ENCODE data around the gene DBH.

The DBH gene

DNA sequence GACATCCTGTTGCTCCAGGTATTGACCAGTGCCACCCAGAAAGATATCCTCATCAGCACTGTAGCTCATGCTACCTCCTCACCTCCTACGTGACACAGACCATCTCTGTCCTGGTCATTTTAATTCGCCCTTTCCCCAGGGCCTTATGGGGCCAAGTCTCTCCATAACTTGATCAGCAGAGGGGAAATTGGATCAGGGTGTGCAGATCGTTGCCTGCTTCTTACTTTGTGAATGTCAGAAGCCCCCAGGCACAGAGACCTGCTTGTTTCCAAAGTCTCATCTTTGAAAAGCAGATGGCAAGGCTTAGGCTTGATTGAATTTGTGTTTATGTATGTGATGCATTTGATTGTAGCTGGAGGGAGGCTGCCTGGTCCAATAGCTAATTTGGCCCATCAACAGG, 8.8 kb upstream of the DBH start:
- H3K36me3 ChIP-seq (ENCODE audit: control insufficient read depth, insufficient read depth, low read length) = no peaks in the 10 kb centered on the region
- no peak overlapping the region for H3K9ac ChIP-seq (ENCODE audit: low read length)
- no peak overlapping the region for H3K27ac ChIP-seq (ENCODE audit: low read depth, low read length)
- peaks cover 22% of the 10 kb centered on the region for H3K9me3 ChIP-seq (ENCODE audit: control insufficient read depth, insufficient read depth, low read depth, low read length)
- H3K27me3 ChIP-seq (ENCODE audit: control insufficient read depth, insufficient read depth, low read length) = peaks cover 4% of the 10 kb centered on the region; the same call in 1 of the 2 replicates
- no peaks in the 10 kb centered on the region for H3K4me1 ChIP-seq (ENCODE audit: control insufficient read depth, insufficient read depth, low read length)
- no peak overlapping the region for H3K4me3 ChIP-seq (ENCODE audit: low read depth, low read length)

- peaks cover 22% of the 10 kb centered on the region for H3K9me3 ChIP-seq (ENCODE audit: control insufficient read depth, insufficient read depth, low read depth, low read length)
- no peak overlapping the region for H3K9ac ChIP-seq (ENCODE audit: low read length)
- H3K4me3 ChIP-seq (ENCODE audit: low read depth, low read length) = no peak overlapping the region
- H3K36me3 ChIP-seq (ENCODE audit: control insufficient read depth, insufficient read depth, low read length) = no peaks in the 10 kb centered on the region
- H3K4me1 ChIP-seq (ENCODE audit: control insufficient read depth, insufficient read depth, low read length) = peaks cover 9% of the 10 kb centered on the region
- no peaks in the 10 kb centered on the region for H3K27me3 ChIP-seq (ENCODE audit: control insufficient read depth, insufficient read depth, low read length)
- H3K27ac ChIP-seq (ENCODE audit: low read depth, low read length) = no peak overlapping the region
These were observed 7.4 kb upstream of the DBH start for GRCh38 chr9:133628766-133629165.

- H3K4me1 ChIP-seq (ENCODE audit: control insufficient read depth, insufficient read depth, low read length) = peaks cover 15% of the 10 kb centered on the region
- no peak overlapping the region for H3K27ac ChIP-seq (ENCODE audit: low read depth, low read length)
- no peaks in the 10 kb centered on the region for H3K27me3 ChIP-seq (ENCODE audit: control insufficient read depth, insufficient read depth, low read length)
- no peak overlapping the region for H3K4me3 ChIP-seq (ENCODE audit: low read depth, low read length)
- peaks cover 19% of the 10 kb centered on the region for H3K9me3 ChIP-seq (ENCODE audit: control insufficient read depth, insufficient read depth, low read depth, low read length)
- no peak overlapping the region for H3K9ac ChIP-seq (ENCODE audit: low read length)
- no peaks in the 10 kb centered on the region for H3K36me3 ChIP-seq (ENCODE audit: control insufficient read depth, insufficient read depth, low read length)
These were observed 6.7 kb upstream of the DBH start for GRCh38 chr9:133629221-133630110.

DNA sequence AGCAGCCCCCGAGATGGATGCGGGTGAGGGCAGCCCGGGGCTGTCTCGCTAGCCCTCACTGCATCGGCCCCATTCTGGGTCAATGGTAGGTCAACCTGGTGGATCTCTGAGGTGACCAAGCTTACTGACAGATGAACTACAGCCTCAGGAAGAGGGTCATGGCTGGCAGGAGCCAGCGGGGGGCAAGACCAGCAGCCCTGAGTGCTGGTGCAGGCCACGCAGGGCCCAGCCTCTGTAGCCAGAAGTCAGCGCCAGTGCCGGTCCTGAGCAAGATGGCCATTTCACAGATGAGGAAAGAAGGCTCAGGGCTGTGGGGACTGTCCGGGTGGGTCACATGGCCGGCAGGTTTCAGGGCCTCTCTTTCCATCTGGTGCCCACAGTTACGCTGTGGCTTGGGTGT, 5.1 kb upstream of the DBH start:
- peaks cover 11% of the 10 kb centered on the region for H3K9me3 ChIP-seq (ENCODE audit: control insufficient read depth, insufficient read depth, low read depth, low read length)
- H3K27ac ChIP-seq (ENCODE audit: low read depth, low read length) = no peak overlapping the region
- H3K4me1 ChIP-seq (ENCODE audit: control insufficient read depth, insufficient read depth, low read length) = peaks cover 15% of the 10 kb centered on the region
- no peak overlapping the region for H3K9ac ChIP-seq (ENCODE audit: low read length)
- no peaks in the 10 kb centered on the region for H3K36me3 ChIP-seq (ENCODE audit: control insufficient read depth, insufficient read depth, low read length)
- no peak overlapping the region for H3K4me3 ChIP-seq (ENCODE audit: low read depth, low read length)
- no peaks in the 10 kb centered on the region for H3K27me3 ChIP-seq (ENCODE audit: control insufficient read depth, insufficient read depth, low read length)

DNA sequence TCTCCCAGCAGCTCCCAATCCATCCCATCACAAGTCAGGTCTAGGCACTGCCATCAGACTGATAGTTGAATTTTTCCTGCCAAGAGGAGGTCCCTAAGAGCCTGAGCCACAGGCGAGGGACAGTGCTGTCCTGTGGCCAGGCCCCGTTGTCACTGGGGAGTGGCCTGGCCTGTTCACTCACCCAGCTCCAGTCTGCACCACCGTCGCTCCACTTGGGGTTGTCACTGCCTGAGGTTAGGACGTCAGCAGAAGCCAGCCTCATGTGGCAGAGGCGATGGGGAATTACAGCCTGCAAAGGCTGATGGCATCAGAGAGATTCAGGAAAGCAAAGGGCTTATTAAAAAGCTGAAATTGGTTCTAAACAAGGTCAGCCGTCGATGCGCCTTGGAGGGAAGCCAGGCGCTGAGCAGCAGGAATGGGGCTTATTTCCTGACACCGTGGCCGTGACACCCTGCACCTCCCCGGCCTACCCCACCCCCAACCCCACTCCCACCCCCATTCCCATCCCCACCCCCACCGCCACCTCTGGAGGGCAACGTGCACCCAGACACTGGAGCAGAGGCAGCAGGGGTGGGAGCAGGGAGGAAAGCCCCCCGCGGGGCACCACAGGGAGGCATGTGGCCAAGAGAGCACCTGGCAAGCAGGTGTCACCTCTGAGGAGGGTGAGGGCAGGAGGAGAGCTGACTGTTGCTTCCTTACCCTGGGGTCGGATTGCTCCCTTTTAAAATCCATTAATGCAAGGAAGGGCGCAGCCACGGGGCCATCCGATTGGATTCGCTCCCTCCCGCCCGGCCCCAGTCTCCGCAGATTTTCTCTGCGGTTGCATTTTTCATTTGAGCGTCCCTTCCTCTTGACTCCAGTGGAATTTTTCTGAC, 3.1 kb upstream of the DBH start:
- H3K4me1 ChIP-seq (ENCODE audit: control insufficient read depth, insufficient read depth, low read length) = peaks cover 25% of the 10 kb centered on the region
- no peaks in the 10 kb centered on the region for H3K9me3 ChIP-seq (ENCODE audit: control insufficient read depth, insufficient read depth, low read depth, low read length)
- H3K4me3 ChIP-seq (ENCODE audit: low read depth, low read length) = no peak overlapping the region
- H3K27ac ChIP-seq (ENCODE audit: low read depth, low read length) = no peak overlapping the region
- no peaks in the 10 kb centered on the region for H3K27me3 ChIP-seq (ENCODE audit: control insufficient read depth, insufficient read depth, low read length)
- H3K9ac ChIP-seq (ENCODE audit: low read length) = no peak overlapping the region
- H3K36me3 ChIP-seq (ENCODE audit: control insufficient read depth, insufficient read depth, low read length) = no peaks in the 10 kb centered on the region

DNA sequence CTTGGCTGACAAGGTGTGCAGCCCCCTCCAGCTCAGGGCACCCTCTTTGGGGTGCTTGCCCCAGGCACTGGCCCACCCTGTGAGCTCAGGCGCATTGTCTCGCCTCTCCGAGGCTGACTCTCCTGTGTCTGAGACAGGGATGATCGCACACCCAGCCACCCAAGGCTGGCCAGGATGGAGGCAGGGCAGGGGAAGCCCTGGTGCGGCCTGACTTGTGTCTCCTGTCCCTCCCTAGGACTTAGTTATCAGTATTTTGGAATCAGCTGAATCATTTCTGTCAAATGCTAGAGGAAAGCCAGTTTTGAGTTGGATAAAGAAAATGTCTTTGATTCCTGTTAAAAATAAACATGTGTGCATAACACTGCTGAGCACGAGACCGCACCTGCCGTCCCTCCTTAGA, 2.5 kb upstream of the DBH start:
- H3K27me3 ChIP-seq (ENCODE audit: control insufficient read depth, insufficient read depth, low read length) = no peaks in the 10 kb centered on the region
- peaks cover 28% of the 10 kb centered on the region for H3K4me1 ChIP-seq (ENCODE audit: control insufficient read depth, insufficient read depth, low read length)
- H3K27ac ChIP-seq (ENCODE audit: low read depth, low read length) = no peak overlapping the region
- no peak overlapping the region for H3K9ac ChIP-seq (ENCODE audit: low read length)
- no peaks in the 10 kb centered on the region for H3K9me3 ChIP-seq (ENCODE audit: control insufficient read depth, insufficient read depth, low read depth, low read length)
- no peak overlapping the region for H3K4me3 ChIP-seq (ENCODE audit: low read depth, low read length)
- H3K36me3 ChIP-seq (ENCODE audit: control insufficient read depth, insufficient read depth, low read length) = no peaks in the 10 kb centered on the region

DNA sequence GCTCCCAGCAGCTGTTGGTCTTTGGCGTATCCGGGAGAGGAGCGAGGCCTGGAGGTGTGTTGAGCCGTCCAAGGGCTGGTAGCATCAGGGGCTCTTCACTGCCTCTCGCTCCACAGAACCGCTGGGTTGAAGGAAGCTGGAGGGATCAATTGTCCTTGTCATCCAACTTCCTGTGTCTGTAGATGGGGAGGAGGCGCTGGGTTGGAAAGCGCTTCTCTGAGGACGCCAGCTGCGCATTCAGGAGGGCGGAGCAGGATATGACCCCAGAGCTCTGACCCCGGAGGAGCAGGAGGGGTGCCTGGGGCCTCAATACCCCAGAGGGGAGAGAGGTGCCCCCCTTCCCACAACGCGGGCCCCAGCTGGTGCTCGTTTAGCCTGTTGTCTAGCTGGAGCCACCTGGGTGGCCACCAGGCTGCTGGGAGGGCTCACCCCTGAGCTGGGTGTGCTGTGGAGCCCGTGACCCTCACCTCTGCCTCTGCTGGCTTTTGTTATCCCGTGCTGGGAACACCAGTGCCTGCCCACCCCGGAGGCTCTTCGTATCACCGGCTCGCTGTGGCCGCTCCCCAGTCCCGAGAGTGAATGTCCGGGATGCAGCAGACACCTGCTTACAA, 2.0 kb upstream of the DBH start:
- no peaks in the 10 kb centered on the region for H3K9me3 ChIP-seq (ENCODE audit: control insufficient read depth, insufficient read depth, low read depth, low read length)
- no peak overlapping the region for H3K4me3 ChIP-seq (ENCODE audit: low read depth, low read length)
- H3K4me1 ChIP-seq (ENCODE audit: control insufficient read depth, insufficient read depth, low read length) = peaks cover 28% of the 10 kb centered on the region
- no peaks in the 10 kb centered on the region for H3K36me3 ChIP-seq (ENCODE audit: control insufficient read depth, insufficient read depth, low read length)
- H3K27me3 ChIP-seq (ENCODE audit: control insufficient read depth, insufficient read depth, low read length) = no peaks in the 10 kb centered on the region
- H3K9ac ChIP-seq (ENCODE audit: low read length) = no peak overlapping the region
- no peak overlapping the region for H3K27ac ChIP-seq (ENCODE audit: low read depth, low read length)

DNA sequence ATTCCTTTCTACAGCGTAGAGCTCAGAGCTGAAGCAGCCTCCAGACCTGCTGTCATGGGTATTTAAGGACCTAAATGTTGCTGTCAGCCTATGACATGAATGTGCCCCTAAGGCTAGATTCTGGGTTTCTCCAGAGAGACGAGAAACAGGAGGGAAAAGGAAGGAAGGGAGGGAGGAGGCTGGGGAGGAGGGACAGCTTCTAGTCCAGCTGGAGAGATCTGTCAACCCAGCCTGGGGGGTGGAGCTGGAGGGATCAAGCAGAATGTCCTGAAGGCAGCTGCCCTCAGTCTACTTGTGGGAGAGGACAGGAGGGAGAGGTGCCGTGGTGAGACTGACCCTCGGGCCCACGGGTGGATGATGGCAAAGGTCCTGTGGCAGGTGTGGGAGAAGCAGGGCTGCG, 1.1 kb upstream of the DBH start:
- peaks cover 28% of the 10 kb centered on the region for H3K4me1 ChIP-seq (ENCODE audit: control insufficient read depth, insufficient read depth, low read length)
- H3K27me3 ChIP-seq (ENCODE audit: control insufficient read depth, insufficient read depth, low read length) = no peaks in the 10 kb centered on the region
- no peak overlapping the region for H3K4me3 ChIP-seq (ENCODE audit: low read depth, low read length)
- H3K27ac ChIP-seq (ENCODE audit: low read depth, low read length) = no peak overlapping the region
- no peak overlapping the region for H3K9ac ChIP-seq (ENCODE audit: low read length)
- H3K36me3 ChIP-seq (ENCODE audit: control insufficient read depth, insufficient read depth, low read length) = no peaks in the 10 kb centered on the region
- no peaks in the 10 kb centered on the region for H3K9me3 ChIP-seq (ENCODE audit: control insufficient read depth, insufficient read depth, low read depth, low read length)

DNA sequence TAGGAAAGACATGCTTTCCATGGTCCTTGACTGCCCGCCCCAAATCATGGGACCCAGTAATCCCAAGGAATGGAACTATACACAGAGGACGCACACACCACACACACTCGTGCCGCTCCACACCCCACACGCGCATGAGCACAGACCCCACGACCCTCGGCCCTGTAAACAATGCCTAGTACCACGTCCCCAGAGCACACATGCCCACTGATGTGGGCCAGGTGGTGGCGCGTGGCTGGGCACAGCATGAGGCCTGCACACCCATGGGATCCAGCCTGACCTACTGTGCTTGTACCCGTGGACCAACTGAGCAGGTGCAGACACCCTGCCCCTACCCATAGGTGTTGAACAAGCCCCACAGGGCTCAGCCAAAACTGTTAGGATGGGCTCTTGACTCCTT, 739 bp downstream of the DBH start:
- Histone ChIP-seq H3K4me3 (ENCODE audit: low read depth, low read length) (no peak overlapping the region), H3K27ac (ENCODE audit: low read depth, low read length) (no peak overlapping the region), H3K4me1 (ENCODE audit: control insufficient read depth, insufficient read depth, low read length) (peaks cover 28% of the 10 kb centered on the region), H3K36me3 (ENCODE audit: control insufficient read depth, insufficient read depth, low read length) (no peaks in the 10 kb centered on the region), H3K9ac (ENCODE audit: low read length) (no peak overlapping the region), H3K27me3 (ENCODE audit: control insufficient read depth, insufficient read depth, low read length) (no peaks in the 10 kb centered on the region), H3K9me3 (ENCODE audit: control insufficient read depth, insufficient read depth, low read depth, low read length) (no peaks in the 10 kb centered on the region)

DNA sequence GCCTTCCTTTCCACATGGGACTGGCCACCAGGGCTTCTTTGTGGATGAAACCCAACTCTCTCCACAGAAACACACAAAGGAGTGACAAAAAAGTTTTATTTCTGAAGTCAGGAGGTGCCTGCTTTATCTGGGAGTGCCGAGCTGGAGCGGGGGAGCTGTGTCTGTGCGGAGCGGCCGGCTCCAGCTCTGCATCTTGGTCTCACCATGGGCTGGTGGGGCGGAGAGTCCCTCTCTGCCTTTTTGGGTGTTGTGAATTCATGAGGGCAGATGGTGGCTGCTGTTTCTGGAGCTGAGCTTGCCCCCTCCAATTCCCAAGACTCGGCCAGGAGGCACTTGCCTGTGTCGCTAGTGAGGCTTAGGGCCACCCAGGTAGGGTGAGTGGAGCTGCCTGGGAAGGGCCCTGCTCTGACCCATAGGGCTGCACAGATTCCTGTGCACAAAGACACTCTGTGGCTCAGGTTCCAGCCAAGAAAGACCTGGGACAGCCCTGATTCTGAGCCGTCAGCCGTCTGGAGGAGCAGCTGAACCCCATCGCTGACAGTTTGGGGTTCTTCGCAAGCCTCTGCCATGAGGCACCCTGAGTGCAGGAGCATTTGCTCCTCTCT, 1.4 kb downstream of the DBH start:
- Histone ChIP-seq H3K4me3 (ENCODE audit: low read depth, low read length) (no peak overlapping the region), H3K27ac (ENCODE audit: low read depth, low read length) (no peak overlapping the region), H3K27me3 (ENCODE audit: control insufficient read depth, insufficient read depth, low read length) (no peaks in the 10 kb centered on the region), H3K4me1 (ENCODE audit: control insufficient read depth, insufficient read depth, low read length) (peaks cover 28% of the 10 kb centered on the region), H3K36me3 (ENCODE audit: control insufficient read depth, insufficient read depth, low read length) (no peaks in the 10 kb centered on the region), H3K9ac (ENCODE audit: low read length) (no peak overlapping the region), H3K9me3 (ENCODE audit: control insufficient read depth, insufficient read depth, low read depth, low read length) (no peaks in the 10 kb centered on the region)

All from HUES6 (cell line).